HG03159 (cell line): ENCODE data around the gene ADGRG3.
"Not testable (repeated sequence)": the region's sequence is repeated elsewhere in the genome, so short reads cannot be mapped to it uniquely, and the experiment has no call there.

Experiments used
- ATAC-seq: cut with Tn5 transposase; IDR thresholded peaks from one replicate; pipeline ENCODE4 v1.9.1; 2021; ENCODE audit warnings: mild to moderate bottlenecking, moderate library complexity; ENCODE audit not compliant: unreplicated experiment

ADGRG3 gene

GRCh38 chr16:57712569-57712968 is 44.5 kb downstream of the ADGRG3 start:
- not testable (repeated sequence) for ATAC-seq

GRCh38 chr16:57713596-57713995 is 45.5 kb downstream of the ADGRG3 start:
- ATAC-seq: no peak

GRCh38 chr16:57714047-57714446 is 45.9 kb downstream of the ADGRG3 start:
- no peak for ATAC-seq

- ATAC-seq: no peak
These were observed 52.1 kb downstream of the ADGRG3 start for GRCh38 chr16:57720142-57720575.

GRCh38 chr16:57721356-57722209 is 53.5 kb downstream of the ADGRG3 start:
- no peak for ATAC-seq

- no peak for ATAC-seq
These were observed 54.0 kb downstream of the ADGRG3 start for GRCh38 chr16:57722210-57722499.

- no peak for ATAC-seq
These were observed 54.5 kb downstream of the ADGRG3 start for GRCh38 chr16:57722651-57723050.

- ATAC-seq: no peak
These were observed 55.1 kb downstream of the ADGRG3 start for GRCh38 chr16:57723170-57723569.

GRCh38 chr16:57724531-57724930 is 56.4 kb downstream of the ADGRG3 start:
- ATAC-seq: no peak

- ATAC-seq: no peak
These were observed 57.0 kb downstream of the ADGRG3 start for GRCh38 chr16:57725151-57725550.

- no peak for ATAC-seq
These were observed 57.4 kb downstream of the ADGRG3 start for GRCh38 chr16:57725554-57725953.

- no peak for ATAC-seq
These were observed 57.9 kb downstream of the ADGRG3 start for GRCh38 chr16:57725976-57726375.

- ATAC-seq: no peak
These were observed 58.4 kb downstream of the ADGRG3 start for GRCh38 chr16:57726433-57726947.

- no peak for ATAC-seq
These were observed 59.5 kb downstream of the ADGRG3 start for GRCh38 chr16:57727610-57728009.

GRCh38 chr16:57728336-57729181 is 60.5 kb downstream of the ADGRG3 start:
- ATAC-seq: no peak

GRCh38 chr16:57729182-57729484 is 61.0 kb downstream of the ADGRG3 start:
- no peak for ATAC-seq

- ATAC-seq: not testable (repeated sequence)
These were observed 61.7 kb downstream of the ADGRG3 start for GRCh38 chr16:57729852-57730251.

GRCh38 chr16:57730771-57731730 is 62.9 kb downstream of the ADGRG3 start:
- no peak for ATAC-seq

GRCh38 chr16:57732037-57732436 is 63.9 kb downstream of the ADGRG3 start:
- no peak for ATAC-seq

- no peak for ATAC-seq
These were observed 64.6 kb downstream of the ADGRG3 start for GRCh38 chr16:57732714-57733113.
